Astrocyte (in vitro differentiated cells and primary cell): ENCODE data around the gene LRRIQ1. TPM values are rescaled to one million over a fixed set of nuclear protein-coding genes. Genes with fewer than 3 reads are reported as not detected.

ENCODE experiments used
- DNase-seq: peaks from one replicate; pipeline ENCODE4 v3.0.0-alpha.2; 2010; ENCODE audit warnings: low read depth
- FAIRE-seq: peaks from 2 replicates; lab custom pipeline; 2011; peaks lifted over from hg19 to GRCh38; lab: Jason Lieb, UNC
- H2AFZ ChIP-seq: 2 replicates; pipeline ENCODE4 v1.6.0; 2012; ENCODE audit warnings: low read depth, low read length, inconsistent platforms
- H3K27ac ChIP-seq: 2 replicates; pipeline ENCODE4 v1.5.1; 2011; ENCODE audit warnings: low read depth, low read length, inconsistent platforms
- H3K27me3 ChIP-seq: 2 replicates; pipeline ENCODE4 v1.6.0; 2011; ENCODE audit warnings: low read length, inconsistent platforms; ENCODE audit not compliant: insufficient read depth
- H3K36me3 ChIP-seq: 2 replicates; pipeline ENCODE4 v1.5.1; 2011; ENCODE audit warnings: low read length, inconsistent platforms; ENCODE audit not compliant: insufficient read depth
- H3K4me1 ChIP-seq: 2 replicates; pipeline ENCODE4 v1.5.1; 2011; ENCODE audit warnings: low read length, inconsistent platforms; ENCODE audit not compliant: insufficient read depth
- H3K4me2 ChIP-seq: 2 replicates; pipeline ENCODE4 v1.6.0; 2012; ENCODE audit warnings: low read length, inconsistent platforms
- H3K4me3 ChIP-seq: 2 replicates; pipeline ENCODE4 v1.5.1; 2011; ENCODE audit warnings: low read depth, mild to moderate bottlenecking, low read length, inconsistent platforms; ENCODE audit not compliant: insufficient read depth
- H3K79me2 ChIP-seq: 2 replicates; pipeline ENCODE4 v1.6.0; 2012; ENCODE audit warnings: mild to moderate bottlenecking, low read length, inconsistent platforms; ENCODE audit not compliant: insufficient read depth
- H3K9ac ChIP-seq: 2 replicates; pipeline ENCODE4 v1.6.0; 2012; ENCODE audit warnings: mild to moderate bottlenecking, low read length, inconsistent platforms
- H3K9me3 ChIP-seq: 2 replicates; pipeline ENCODE4 v1.5.1; 2012; ENCODE audit warnings: low read depth, mild to moderate bottlenecking, low read length, inconsistent platforms; ENCODE audit not compliant: insufficient read depth
- H4K20me1 ChIP-seq: 2 replicates; pipeline ENCODE4 v1.6.0; 2012; ENCODE audit warnings: low read length, inconsistent platforms; ENCODE audit not compliant: insufficient read depth
- H3K27ac Mint-ChIP-seq: one replicate; pipeline ENCODE4 v1.8.0; 2021; ENCODE audit warnings: mild to moderate bottlenecking, mixed read lengths; ENCODE audit not compliant: unreplicated experiment
- H3K27me3 Mint-ChIP-seq: one replicate; pipeline ENCODE4 v1.8.0; 2021; ENCODE audit warnings: low read depth, mixed read lengths; ENCODE audit not compliant: unreplicated experiment
- H3K36me3 Mint-ChIP-seq: one replicate; pipeline ENCODE4 v1.8.0; 2021; ENCODE audit warnings: low read depth, mixed read lengths; ENCODE audit not compliant: unreplicated experiment
- H3K4me1 Mint-ChIP-seq: one replicate; pipeline ENCODE4 v1.8.0; 2021; ENCODE audit warnings: low read depth, mixed read lengths; ENCODE audit not compliant: unreplicated experiment
- H3K4me3 Mint-ChIP-seq: one replicate; pipeline ENCODE4 v1.8.0; 2021; ENCODE audit warnings: mild to moderate bottlenecking, moderate library complexity, mixed read lengths; ENCODE audit not compliant: unreplicated experiment
- H3K9me3 Mint-ChIP-seq: one replicate; pipeline ENCODE4 v1.8.0; 2021; ENCODE audit warnings: mild to moderate bottlenecking, mixed read lengths; ENCODE audit not compliant: unreplicated experiment
- EZH2 ChIP-seq: IDR thresholded peaks from 2 replicates; pipeline ENCODE4 v1.6.1; 2012; ENCODE audit warnings: mild to moderate bottlenecking, low read length, inconsistent platforms; ENCODE audit not compliant: insufficient read depth
- total RNA-seq: library from RNA; stranded (reverse); gene quantifications from 2 replicates; pipeline ENCODE4 v1.2.1, GENCODE V29; 2021
- TF ChIP-seq, protein P1 (sequence below): IDR thresholded peaks from 2 replicates; pipeline ENCODE4 v1.5.1; 2011; ENCODE audit warnings: low read depth, mild to moderate bottlenecking, inconsistent platforms, low read length, moderate library complexity; ENCODE audit not compliant: insufficient read depth

Gene LRRIQ1
- total RNA-seq, 1 donor from 2014 or later: 1.9 TPM

GRCh38 chr12:85156569-85156968, 120.4 kb downstream of the LRRIQ1 start:
- H3K9me3 Mint-ChIP-seq: no peaks in the 10 kb centered on the region
- no peak for TF ChIP-seq EZH2
- TF ChIP-seq, protein P1, sequence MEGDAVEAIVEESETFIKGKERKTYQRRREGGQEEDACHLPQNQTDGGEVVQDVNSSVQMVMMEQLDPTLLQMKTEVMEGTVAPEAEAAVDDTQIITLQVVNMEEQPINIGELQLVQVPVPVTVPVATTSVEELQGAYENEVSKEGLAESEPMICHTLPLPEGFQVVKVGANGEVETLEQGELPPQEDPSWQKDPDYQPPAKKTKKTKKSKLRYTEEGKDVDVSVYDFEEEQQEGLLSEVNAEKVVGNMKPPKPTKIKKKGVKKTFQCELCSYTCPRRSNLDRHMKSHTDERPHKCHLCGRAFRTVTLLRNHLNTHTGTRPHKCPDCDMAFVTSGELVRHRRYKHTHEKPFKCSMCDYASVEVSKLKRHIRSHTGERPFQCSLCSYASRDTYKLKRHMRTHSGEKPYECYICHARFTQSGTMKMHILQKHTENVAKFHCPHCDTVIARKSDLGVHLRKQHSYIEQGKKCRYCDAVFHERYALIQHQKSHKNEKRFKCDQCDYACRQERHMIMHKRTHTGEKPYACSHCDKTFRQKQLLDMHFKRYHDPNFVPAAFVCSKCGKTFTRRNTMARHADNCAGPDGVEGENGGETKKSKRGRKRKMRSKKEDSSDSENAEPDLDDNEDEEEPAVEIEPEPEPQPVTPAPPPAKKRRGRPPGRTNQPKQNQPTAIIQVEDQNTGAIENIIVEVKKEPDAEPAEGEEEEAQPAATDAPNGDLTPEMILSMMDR: no peak
- no peaks in the 10 kb centered on the region for H3K4me1 Mint-ChIP-seq
- H3K36me3 Mint-ChIP-seq: no peaks in the 10 kb centered on the region
- Histone ChIP-seq H3K9ac (no peak overlapping the region), H3K9me3 (no peaks in the 10 kb centered on the region), H3K4me2 (no peak overlapping the region), H3K4me3 (no peak overlapping the region), H3K4me1 (no peaks in the 10 kb centered on the region), H3K27ac (no peak overlapping the region), H4K20me1 (no peaks in the 10 kb centered on the region), H2AFZ (no peak overlapping the region), H3K79me2 (no peaks in the 10 kb centered on the region), H3K36me3 (no peaks in the 10 kb centered on the region), H3K27me3 (no peaks in the 10 kb centered on the region)
- FAIRE-seq (no peak), DNase-seq (no peak)
- H3K4me3 Mint-ChIP-seq: no peak overlapping the region
- no peaks in the 10 kb centered on the region for H3K27me3 Mint-ChIP-seq
- no peak overlapping the region for H3K27ac Mint-ChIP-seq

- no peak for TF ChIP-seq EZH2
- TF ChIP-seq, protein P1: no peak
- Histone ChIP-seq H3K4me2 (no peak overlapping the region), H3K4me3 (no peak overlapping the region), H2AFZ (no peak overlapping the region), H3K79me2 (no peaks in the 10 kb centered on the region), H4K20me1 (no peaks in the 10 kb centered on the region), H3K36me3 (no peaks in the 10 kb centered on the region), H3K9me3 (no peaks in the 10 kb centered on the region), H3K9ac (no peak overlapping the region), H3K4me1 (no peaks in the 10 kb centered on the region), H3K27ac (no peak overlapping the region), H3K27me3 (no peaks in the 10 kb centered on the region)
- DNase-seq (no peak), FAIRE-seq (no peak)
- H3K27ac Mint-ChIP-seq: no peak overlapping the region
- H3K9me3 Mint-ChIP-seq: no peaks in the 10 kb centered on the region
- no peaks in the 10 kb centered on the region for H3K4me1 Mint-ChIP-seq
- H3K27me3 Mint-ChIP-seq: no peaks in the 10 kb centered on the region
- no peaks in the 10 kb centered on the region for H3K36me3 Mint-ChIP-seq
- no peak overlapping the region for H3K4me3 Mint-ChIP-seq
These were observed 121.0 kb downstream of the LRRIQ1 start for GRCh38 chr12:85157035-85157603.

- H3K27ac Mint-ChIP-seq: no peak overlapping the region
- H3K4me1 Mint-ChIP-seq: no peaks in the 10 kb centered on the region
- H3K9me3 ChIP-seq: no peaks in the 10 kb centered on the region
- no peaks in the 10 kb centered on the region for H3K27me3 Mint-ChIP-seq
- no peaks in the 10 kb centered on the region for H3K4me1 ChIP-seq
- H3K9me3 Mint-ChIP-seq: no peaks in the 10 kb centered on the region
- FAIRE-seq (no peak), DNase-seq (no peak)
- no peak overlapping the region for H3K4me3 ChIP-seq
- TF ChIP-seq, protein P1: no peak
- TF ChIP-seq EZH2: no peak
- H3K79me2 ChIP-seq: no peaks in the 10 kb centered on the region
- no peak overlapping the region for H3K4me2 ChIP-seq
- H3K27ac ChIP-seq: no peak overlapping the region
- H3K27me3 ChIP-seq: no peaks in the 10 kb centered on the region
- no peak overlapping the region for H3K4me3 Mint-ChIP-seq
- H2AFZ ChIP-seq: no peak overlapping the region
- no peaks in the 10 kb centered on the region for H3K36me3 ChIP-seq
- no peaks in the 10 kb centered on the region for H4K20me1 ChIP-seq
- H3K9ac ChIP-seq: no peak overlapping the region
- H3K36me3 Mint-ChIP-seq: no peaks in the 10 kb centered on the region
These were observed 127.7 kb downstream of the LRRIQ1 start for GRCh38 chr12:85163752-85164321.
